ENCODE measurements around the gene PITPNM3. TPM values are rescaled to one million over a fixed set of nuclear protein-coding genes. Genes with fewer than 3 reads are reported as not detected.

Gene PITPNM3
- total RNA-seq, 4 donors from 2014 or later, result 23.3 to 87.7 (median 47.8) TPM

DNA sequence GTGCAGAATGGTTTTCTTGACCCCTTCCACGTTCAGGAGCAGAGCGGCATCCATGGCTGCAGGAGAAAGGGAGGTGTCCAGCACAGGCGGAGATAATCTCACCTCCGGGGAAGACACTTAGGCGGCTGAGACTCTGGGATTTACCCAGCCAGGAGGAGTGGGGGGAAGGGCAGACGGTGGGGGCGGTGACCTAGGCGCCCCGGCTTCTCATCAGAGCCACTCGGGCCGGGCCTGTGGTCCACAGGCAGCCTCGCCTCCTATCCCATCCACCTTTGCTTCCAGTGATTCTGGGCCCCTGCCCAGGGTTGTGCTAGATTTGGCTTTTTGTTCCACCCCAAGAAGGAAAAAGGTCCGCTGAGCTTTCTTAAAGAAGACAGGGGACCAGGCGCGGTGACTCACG, 121.3 kb downstream of the PITPNM3 start, which contains the start of gene AIPL1:
Gene AIPL1, minus strand, starts transcription at position 71 of the 400 bp plus-strand sequence. Its CDS starts 17 bp downstream, at position 54.
- no peaks in the 10 kb centered on the region for H3K4me1 ChIP-seq
- no peaks in the 10 kb centered on the region for H3K36me3 ChIP-seq
- TF ChIP-seq POLR2A (IDR thresholded peaks at IDR 0.05), result no peak
- TF ChIP-seq EP300 (IDR thresholded peaks at IDR 0.05), result no peak
- no peak for TF ChIP-seq POLR2AphosphoS5 (IDR thresholded peaks at IDR 0.05)
- TF ChIP-seq, protein P1, sequence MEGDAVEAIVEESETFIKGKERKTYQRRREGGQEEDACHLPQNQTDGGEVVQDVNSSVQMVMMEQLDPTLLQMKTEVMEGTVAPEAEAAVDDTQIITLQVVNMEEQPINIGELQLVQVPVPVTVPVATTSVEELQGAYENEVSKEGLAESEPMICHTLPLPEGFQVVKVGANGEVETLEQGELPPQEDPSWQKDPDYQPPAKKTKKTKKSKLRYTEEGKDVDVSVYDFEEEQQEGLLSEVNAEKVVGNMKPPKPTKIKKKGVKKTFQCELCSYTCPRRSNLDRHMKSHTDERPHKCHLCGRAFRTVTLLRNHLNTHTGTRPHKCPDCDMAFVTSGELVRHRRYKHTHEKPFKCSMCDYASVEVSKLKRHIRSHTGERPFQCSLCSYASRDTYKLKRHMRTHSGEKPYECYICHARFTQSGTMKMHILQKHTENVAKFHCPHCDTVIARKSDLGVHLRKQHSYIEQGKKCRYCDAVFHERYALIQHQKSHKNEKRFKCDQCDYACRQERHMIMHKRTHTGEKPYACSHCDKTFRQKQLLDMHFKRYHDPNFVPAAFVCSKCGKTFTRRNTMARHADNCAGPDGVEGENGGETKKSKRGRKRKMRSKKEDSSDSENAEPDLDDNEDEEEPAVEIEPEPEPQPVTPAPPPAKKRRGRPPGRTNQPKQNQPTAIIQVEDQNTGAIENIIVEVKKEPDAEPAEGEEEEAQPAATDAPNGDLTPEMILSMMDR (IDR thresholded peaks at IDR 0.05), result no peak

GRCh38 chr17:6430769-6431168, 125.6 kb downstream of the PITPNM3 start:
- Histone ChIP-seq H3K27ac (no peak overlapping the region), H3K4me1 (no peaks in the 10 kb centered on the region), H3K4me3 (no peak overlapping the region), H3K9me3 (peaks cover 0 to 8% (median 0%) of the 10 kb centered on the region in 3 donors), H3K36me3 (no peaks in the 10 kb centered on the region), H3K27me3 (peaks cover 18% of the 10 kb centered on the region)
- no peak for ATAC-seq
- TF ChIP-seq POLR2A (IDR thresholded peaks at IDR 0.05), result no peak
- TF ChIP-seq, protein P1 (IDR thresholded peaks at IDR 0.05), result no peak
- TF ChIP-seq EP300 (IDR thresholded peaks at IDR 0.05), result no peak
- no peak for TF ChIP-seq POLR2AphosphoS5 (IDR thresholded peaks at IDR 0.05)

More for the DNA sequence above, 121.3 kb downstream of the PITPNM3 start, which contains the start of gene AIPL1:
- H3K9me3 ChIP-seq, result peaks cover 0 to 8% (median 0%) of the 10 kb centered on the region in 3 donors
- ATAC-seq, result no peak
- H3K27ac ChIP-seq, result no peak within 1 kb of the TSS
- H3K27me3 ChIP-seq, result peaks cover 51% of the 10 kb centered on the region
- 59% methylated on average over 5 of the region's 16 CpGs; no CpG with 5 or more reads in 1 of the 2 donors for WGBS, 2 donors (ENCODE audit: low coverage in 1 of 2)
- no peak within 1 kb of the TSS for H3K4me3 ChIP-seq

- Histone ChIP-seq H3K27ac (no peak overlapping the region), H3K9me3 (peaks cover 0 to 8% (median 0%) of the 10 kb centered on the region in 3 donors), H3K27me3 (peaks cover 12% of the 10 kb centered on the region), H3K36me3 (no peaks in the 10 kb centered on the region), H3K4me1 (no peaks in the 10 kb centered on the region), H3K4me3 (no peak overlapping the region)
- no CpG with 5 or more reads among the region's 7 CpGs for WGBS, 2 donors (ENCODE audit: low coverage in 1 of 2)
- no peak for ATAC-seq
- no peak for TF ChIP-seq EP300 (IDR thresholded peaks at IDR 0.05)
- TF ChIP-seq POLR2AphosphoS5 (IDR thresholded peaks at IDR 0.05), result no peak
- TF ChIP-seq, protein P1 (IDR thresholded peaks at IDR 0.05), result no peak
- no peak for TF ChIP-seq POLR2A (IDR thresholded peaks at IDR 0.05)
These were observed 127.1 kb downstream of the PITPNM3 start for GRCh38 chr17:6429266-6429665.

DNA sequence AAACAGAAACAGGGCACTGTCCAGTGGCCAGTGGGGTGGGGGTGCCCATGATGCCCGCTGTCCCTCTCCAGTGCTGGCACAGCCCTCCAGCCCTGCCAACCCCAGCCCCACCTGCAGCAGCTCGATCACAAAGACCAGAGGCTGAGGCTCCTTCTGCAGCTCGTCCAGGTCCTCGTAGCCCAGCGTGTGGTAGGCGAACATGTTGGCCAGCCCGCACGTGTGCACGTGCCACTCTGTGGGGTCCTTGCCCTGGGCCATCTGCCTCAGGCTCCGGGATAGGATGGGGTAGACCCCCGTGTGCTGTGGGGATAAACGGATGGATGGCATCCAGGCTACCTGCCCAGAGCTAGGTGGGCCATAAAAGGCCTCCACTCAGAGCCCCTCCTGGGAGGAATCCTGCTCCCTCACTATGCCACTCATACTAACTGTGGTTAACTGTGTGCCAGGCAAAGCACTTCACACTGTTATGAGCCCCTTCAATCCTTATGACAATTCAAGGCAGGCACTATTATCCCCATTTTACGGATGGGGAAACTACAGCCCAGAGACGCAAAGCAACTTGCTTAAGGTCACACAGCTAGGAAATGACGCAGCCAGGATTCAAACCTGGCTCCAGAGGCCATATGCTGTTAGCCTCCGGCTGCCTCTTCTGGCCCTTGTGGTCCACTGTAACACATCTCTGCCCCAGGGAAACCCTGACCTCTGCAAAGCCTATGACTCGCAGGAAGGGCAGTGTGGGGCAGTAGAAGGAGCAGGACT, 128.0 kb downstream of the PITPNM3 start:
- H3K9me3 ChIP-seq, result peaks cover 0 to 8% (median 0%) of the 10 kb centered on the region in 3 donors
- H3K4me1 ChIP-seq, result no peaks in the 10 kb centered on the region
- no peak overlapping the region for H3K4me3 ChIP-seq
- H3K36me3 ChIP-seq, result no peaks in the 10 kb centered on the region
- no peak for TF ChIP-seq EP300 (IDR thresholded peaks at IDR 0.05)
- TF ChIP-seq, protein P1 (IDR thresholded peaks at IDR 0.05), result no peak
- no peak for TF ChIP-seq POLR2A (IDR thresholded peaks at IDR 0.05)
- TF ChIP-seq POLR2AphosphoS5 (IDR thresholded peaks at IDR 0.05), result no peak
- H3K27ac ChIP-seq, result no peak overlapping the region
- WGBS, 2 donors (ENCODE audit: low coverage in 1 of 2), result 100% methylated on average over 1 of the region's 17 CpGs; no CpG with 5 or more reads in 1 of the 2 donors
- no peak for ATAC-seq
- peaks cover 20% of the 10 kb centered on the region for H3K27me3 ChIP-seq

Data from gastroesophageal sphincter (tissue), 4 donors.